BJ (cell line): ENCODE data around the gene FARSB. TPM values are rescaled to one million over a fixed set of nuclear protein-coding genes. Genes with fewer than 3 reads are reported as not detected.

Experiments used
- CTCF ChIA-PET: fragments of 350-600 bp; formaldehyde crosslinking; extraction: SDS; loops from one replicate; lab custom pipeline; 2021; ENCODE audit warnings: antibody characterized with exemption, inconsistent platforms; lab: Yijun Ruan, JAX
- POLR2A ChIA-PET: fragments of 300-600 bp; sonication (Branson Sonifier 250); formaldehyde crosslinking; extraction: SDS; loops from one replicate; lab custom pipeline; 2021; ENCODE audit warnings: antibody characterized with exemption; lab: Charles Lee
- DNase-seq: peaks from one replicate; pipeline ENCODE4 v3.0.0-alpha.2; 2011; ENCODE audit warnings: low read depth
- H3K27me3 ChIP-seq: 2 replicates; pipeline ENCODE4 v1.6.0; 2011; ENCODE audit warnings: low read length; ENCODE audit not compliant: control insufficient read depth, insufficient read depth
- H3K36me3 ChIP-seq: 2 replicates; pipeline ENCODE4 v1.5.1; 2011; ENCODE audit warnings: low read length; ENCODE audit not compliant: control insufficient read depth, insufficient read depth
- H3K4me3 ChIP-seq: 2 replicates; pipeline ENCODE4 v1.5.1; 2011; ENCODE audit warnings: low read depth, mild to moderate bottlenecking, control low read depth, low read length
- polyA minus RNA-seq: library from RNA; depleted of rRNA, polyadenylated mRNA; stranded (reverse); fragments of >200 nt; gene quantifications from 2 replicates; pipeline ENCODE4 v1.2.3, GENCODE V29; 2011; rRNA and poly(A)+ RNA removed
- polyA plus RNA-seq: library from polyadenylated mRNA; depleted of rRNA; stranded (reverse); fragments of >200 nt; gene quantifications from 2 replicates; pipeline ENCODE4 v1.2.3, GENCODE V29; 2011; rRNA removed
- TF ChIP-seq, protein P1 (sequence below): IDR thresholded peaks from 2 replicates; pipeline ENCODE4 v1.5.1; 2011; ENCODE audit warnings: low read depth, mild to moderate bottlenecking, control low read depth, inconsistent platforms, low read length, moderate library complexity; ENCODE audit not compliant: insufficient read depth

The FARSB gene
- polyA plus RNA-seq (16.4 and 30.1 TPM in 2 replicates), polyA minus RNA-seq (8.7 and 13.0 TPM in 2 replicates)

GRCh38 chr2:222655787-222656525, at the start of gene FARSB:
TSS of gene FARSB (minus strand) at chr2:222656092. CDS start at chr2:222656073, 19 bp downstream.
- CTCF ChIA-PET, result no interaction called here
- Histone ChIP-seq H3K36me3 (no peaks in the 10 kb centered on the region), H3K27me3 (no peaks in the 10 kb centered on the region), H3K4me3 (peak within 1 kb of the TSS; percentile 91)
- TF ChIP-seq, protein P1, sequence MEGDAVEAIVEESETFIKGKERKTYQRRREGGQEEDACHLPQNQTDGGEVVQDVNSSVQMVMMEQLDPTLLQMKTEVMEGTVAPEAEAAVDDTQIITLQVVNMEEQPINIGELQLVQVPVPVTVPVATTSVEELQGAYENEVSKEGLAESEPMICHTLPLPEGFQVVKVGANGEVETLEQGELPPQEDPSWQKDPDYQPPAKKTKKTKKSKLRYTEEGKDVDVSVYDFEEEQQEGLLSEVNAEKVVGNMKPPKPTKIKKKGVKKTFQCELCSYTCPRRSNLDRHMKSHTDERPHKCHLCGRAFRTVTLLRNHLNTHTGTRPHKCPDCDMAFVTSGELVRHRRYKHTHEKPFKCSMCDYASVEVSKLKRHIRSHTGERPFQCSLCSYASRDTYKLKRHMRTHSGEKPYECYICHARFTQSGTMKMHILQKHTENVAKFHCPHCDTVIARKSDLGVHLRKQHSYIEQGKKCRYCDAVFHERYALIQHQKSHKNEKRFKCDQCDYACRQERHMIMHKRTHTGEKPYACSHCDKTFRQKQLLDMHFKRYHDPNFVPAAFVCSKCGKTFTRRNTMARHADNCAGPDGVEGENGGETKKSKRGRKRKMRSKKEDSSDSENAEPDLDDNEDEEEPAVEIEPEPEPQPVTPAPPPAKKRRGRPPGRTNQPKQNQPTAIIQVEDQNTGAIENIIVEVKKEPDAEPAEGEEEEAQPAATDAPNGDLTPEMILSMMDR, result no peak
- DNase-seq, result peak; percentile 84
- POLR2A ChIA-PET, result no interaction called here

DNA sequence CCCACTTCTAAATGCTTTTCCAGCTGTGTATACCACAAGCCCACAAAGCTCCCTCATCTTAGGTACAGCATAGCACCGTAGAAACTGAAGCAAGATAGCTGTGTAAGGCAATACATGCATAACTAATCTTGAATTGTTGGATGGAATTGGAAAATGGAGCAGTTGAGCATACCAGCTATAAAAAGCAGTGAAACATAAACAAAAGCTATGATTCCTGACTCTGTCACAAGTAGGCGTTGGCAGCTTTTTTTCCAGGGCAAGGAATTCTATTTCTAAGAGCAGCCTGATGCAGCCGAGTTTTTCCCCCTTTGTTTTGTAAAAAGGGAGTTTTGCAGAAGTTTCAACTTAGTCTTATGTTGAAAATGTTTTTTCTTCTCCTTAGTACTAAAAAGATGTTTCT, 48.0 kb upstream of the FARSB start:
- CTCF ChIA-PET, result interaction anchor here (0.7 to 7.0 kb wide), 5 partner anchors 10 to 255 kb away, joined by 3 to 83 read pairs (median 3); no protein-coding TSS in a partner anchor
- H3K36me3 ChIP-seq, result no peaks in the 10 kb centered on the region
- H3K4me3 ChIP-seq, result no peak overlapping the region
- no peaks in the 10 kb centered on the region for H3K27me3 ChIP-seq
- POLR2A ChIA-PET, result no interaction called here
- no peak for DNase-seq
- TF ChIP-seq, protein P1, result no peak

GRCh38 chr2:222703091-222703490, 47.2 kb upstream of the FARSB start:
- H3K36me3 ChIP-seq, result no peaks in the 10 kb centered on the region
- CTCF ChIA-PET, result interaction anchor here (7.0 kb wide), 1 partner anchor 9 kb away, joined by 83 read pairs; no protein-coding TSS in a partner anchor
- DNase-seq, result no peak

GRCh38 chr2:222701721-222702131, 45.8 kb upstream of the FARSB start:
- H3K27me3 ChIP-seq, result no peaks in the 10 kb centered on the region
- DNase-seq, result no peak
- H3K36me3 ChIP-seq, result no peaks in the 10 kb centered on the region
- H3K4me3 ChIP-seq, result no peak overlapping the region
- ChIA-PET POLR2A (no interaction called here), CTCF (interaction anchor here (4.9 kb wide), 1 partner anchor 11 kb away, joined by 39 read pairs; no protein-coding TSS in a partner anchor)
- TF ChIP-seq, protein P1, result no peak

More at GRCh38 chr2:222703091-222703490, 47.2 kb upstream of the FARSB start:
- POLR2A ChIA-PET, result interaction anchor here (0.5 kb wide), 1 partner anchor 158 kb away, joined by 4 read pairs; the partner anchor contains the start of gene ACSL3
- H3K27me3 ChIP-seq, result no peaks in the 10 kb centered on the region
- no peak overlapping the region for H3K4me3 ChIP-seq
- TF ChIP-seq, protein P1, result no peak

DNA sequence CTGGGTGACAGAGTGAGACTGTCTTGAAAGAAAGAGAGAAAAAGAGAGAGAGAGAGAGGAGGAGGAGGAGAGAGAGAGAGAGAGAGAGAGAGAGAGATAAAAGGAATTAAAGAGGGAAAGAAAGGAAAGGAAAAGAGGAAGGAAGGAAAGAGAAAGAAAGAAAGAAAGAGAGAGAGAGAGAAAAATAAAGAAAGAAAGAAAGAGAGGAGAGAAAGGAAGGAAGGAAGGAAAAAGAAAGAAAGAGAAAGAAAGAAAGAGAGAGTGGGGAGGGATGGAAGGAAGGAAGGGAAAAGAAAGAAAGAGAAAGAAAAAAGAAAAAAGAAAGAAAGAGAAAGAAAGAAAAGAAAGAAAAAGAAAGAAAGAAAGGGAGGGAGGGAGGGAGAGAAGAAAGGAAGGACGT, 45.3 kb upstream of the FARSB start:
- POLR2A ChIA-PET, result no interaction called here
- DNase-seq, result no peak
- Histone ChIP-seq H3K36me3 (no peaks in the 10 kb centered on the region), H3K4me3 (no peak overlapping the region), H3K27me3 (no peaks in the 10 kb centered on the region)
- CTCF ChIA-PET, result interaction anchor here (0.7 to 4.9 kb wide), 2 partner anchors 11 to 238 kb away, joined by 3 to 39 read pairs; no protein-coding TSS in a partner anchor
- TF ChIP-seq, protein P1, result no peak
